Loucy (cell line): ENCODE data around the gene LANCL2.

Experiments used
- EZH2phosphoT487 ChIP-seq: fragments of 200-600 bp; IDR thresholded peaks from 2 replicates; pipeline ENCODE4 v1.6.1; 2018; ENCODE audit warnings: antibody characterized with exemption, mild to moderate bottlenecking, moderate library complexity, borderline replicate concordance
- TF ChIP-seq, protein P1 (sequence below): fragments of 200-600 bp; sonication (generic); conservative IDR thresholded peaks from 2 replicates; pipeline ENCODE4 v1.5.1; 2014; ENCODE audit warnings: mild to moderate bottlenecking, antibody characterized with exemption, low read length

DNA sequence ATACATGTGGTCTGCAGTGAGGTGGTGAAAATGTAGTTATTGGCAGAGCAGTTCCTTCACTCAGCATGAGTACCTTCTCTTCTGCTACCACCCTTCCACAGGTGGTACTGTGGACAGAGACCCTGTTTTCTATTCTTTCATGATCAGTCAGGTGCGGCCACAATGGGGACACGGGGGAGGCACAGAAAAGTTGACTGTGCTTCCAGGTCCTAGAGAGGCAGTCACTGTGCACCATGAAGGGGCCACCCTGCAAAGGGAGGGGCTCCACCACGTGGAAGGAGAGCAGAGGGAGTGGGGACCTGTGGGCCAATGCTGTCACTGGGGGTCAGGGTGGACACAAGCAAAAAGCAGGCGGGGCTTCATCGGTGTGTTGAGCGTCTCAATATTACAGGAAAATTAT, 3.6 kb upstream of the LANCL2 start:
- TF ChIP-seq, protein P1, sequence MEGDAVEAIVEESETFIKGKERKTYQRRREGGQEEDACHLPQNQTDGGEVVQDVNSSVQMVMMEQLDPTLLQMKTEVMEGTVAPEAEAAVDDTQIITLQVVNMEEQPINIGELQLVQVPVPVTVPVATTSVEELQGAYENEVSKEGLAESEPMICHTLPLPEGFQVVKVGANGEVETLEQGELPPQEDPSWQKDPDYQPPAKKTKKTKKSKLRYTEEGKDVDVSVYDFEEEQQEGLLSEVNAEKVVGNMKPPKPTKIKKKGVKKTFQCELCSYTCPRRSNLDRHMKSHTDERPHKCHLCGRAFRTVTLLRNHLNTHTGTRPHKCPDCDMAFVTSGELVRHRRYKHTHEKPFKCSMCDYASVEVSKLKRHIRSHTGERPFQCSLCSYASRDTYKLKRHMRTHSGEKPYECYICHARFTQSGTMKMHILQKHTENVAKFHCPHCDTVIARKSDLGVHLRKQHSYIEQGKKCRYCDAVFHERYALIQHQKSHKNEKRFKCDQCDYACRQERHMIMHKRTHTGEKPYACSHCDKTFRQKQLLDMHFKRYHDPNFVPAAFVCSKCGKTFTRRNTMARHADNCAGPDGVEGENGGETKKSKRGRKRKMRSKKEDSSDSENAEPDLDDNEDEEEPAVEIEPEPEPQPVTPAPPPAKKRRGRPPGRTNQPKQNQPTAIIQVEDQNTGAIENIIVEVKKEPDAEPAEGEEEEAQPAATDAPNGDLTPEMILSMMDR = no peak
- no peak for TF ChIP-seq EZH2phosphoT487
